B cell (primary cell): Measurements from ENCODE around the gene SULT2B1. TPM values are rescaled to one million over a fixed set of nuclear protein-coding genes. Genes with fewer than 3 reads are reported as not detected.

ENCODE experiments used
- polyA plus RNA-seq: library from polyadenylated mRNA; depleted of rRNA; stranded (reverse); fragments of >200 nt; gene quantifications from 2 replicates; pipeline ENCODE4 v1.2.3, GENCODE V29; 2012
- total RNA-seq, 2 donors: library from RNA; stranded (reverse); fragments of 120-200 nt in 1 of 2; gene quantifications; 1 replicate in 1 of 2; 2 replicates in 1 of 2; pipeline versions ENCODE4 v1.2.3 to v1.2.4, GENCODE V29; 2013 to 2022

Gene SULT2B1
- total and polyA plus RNA-seq, 2 donors (not counting 1 experiment from before 2014, with no cell fraction given) = not detected

Other genes with a start within 250 kb of the SULT2B1 start
- 305 and 326 TPM in 2 replicates for gene EMP3, start 226.6 kb upstream of the SULT2B1 start, total RNA-seq
- gene EMP3, start 226.6 kb upstream of the SULT2B1 start, polyA plus RNA-seq = 595 and 895 TPM in 2 replicates
- gene TMEM143, start 188.2 kb upstream of the SULT2B1 start, total RNA-seq = 30.0 and 34.5 TPM in 2 replicates
- 34.3 and 42.5 TPM in 2 replicates for gene TMEM143, start 188.2 kb upstream of the SULT2B1 start, polyA plus RNA-seq
- gene SYNGR4, start 187.8 kb upstream of the SULT2B1 start, total RNA-seq = not detected in 2 replicates
- not detected in 2 replicates for gene SYNGR4, start 187.8 kb upstream of the SULT2B1 start, polyA plus RNA-seq
- gene KDELR1, start 160.6 kb upstream of the SULT2B1 start, total RNA-seq = 60.5 and 62.7 TPM in 2 replicates
- 33.3 and 34.0 TPM in 2 replicates for gene KDELR1, start 160.6 kb upstream of the SULT2B1 start, polyA plus RNA-seq
- gene GRIN2D, start 158.5 kb upstream of the SULT2B1 start, total RNA-seq = not detected in 2 replicates
- not detected in 2 replicates for gene GRIN2D, start 158.5 kb upstream of the SULT2B1 start, polyA plus RNA-seq
- gene GRWD1, start 106.2 kb upstream of the SULT2B1 start, total RNA-seq = 38.6 and 40.7 TPM in 2 replicates
- gene GRWD1, start 106.2 kb upstream of the SULT2B1 start, polyA plus RNA-seq = 10.6 and 12.0 TPM in 2 replicates
- gene KCNJ14, start 96.6 kb upstream of the SULT2B1 start, total RNA-seq = 2.1 and 2.3 TPM in 2 replicates
- gene KCNJ14, start 96.6 kb upstream of the SULT2B1 start, polyA plus RNA-seq = 1.5 and 2.1 TPM in 2 replicates
- gene CYTH2, start 82.8 kb upstream of the SULT2B1 start, total RNA-seq = 56.0 and 62.6 TPM in 2 replicates
- gene CYTH2, start 82.8 kb upstream of the SULT2B1 start, polyA plus RNA-seq = 31.4 and 40.7 TPM in 2 replicates
- 1.6 and 1.9 TPM in 2 replicates for gene LMTK3, start 40.3 kb upstream of the SULT2B1 start, total RNA-seq
- gene LMTK3, start 40.3 kb upstream of the SULT2B1 start, polyA plus RNA-seq = 0.19 and 0.25 TPM in 2 replicates
- not detected in 2 replicates for gene SPACA4, start 54.6 kb downstream of the SULT2B1 start, total RNA-seq
- gene SPACA4, start 54.6 kb downstream of the SULT2B1 start, polyA plus RNA-seq = not detected in 2 replicates
- 1.5 and 4.1 TPM in 2 replicates for gene FAM83E, start 62.9 kb downstream of the SULT2B1 start, total RNA-seq
- gene FAM83E, start 62.9 kb downstream of the SULT2B1 start, polyA plus RNA-seq = 0.12 and 0.15 TPM in 2 replicates
- gene RPL18, start 67.0 kb downstream of the SULT2B1 start, total RNA-seq = 2,217 and 2,248 TPM in 2 replicates
- 3,187 and 4,393 TPM in 2 replicates for gene RPL18, start 67.0 kb downstream of the SULT2B1 start, polyA plus RNA-seq
- gene SPHK2, start 67.3 kb downstream of the SULT2B1 start, total RNA-seq = 45.4 and 47.3 TPM in 2 replicates
- 14.2 and 17.0 TPM in 2 replicates for gene SPHK2, start 67.3 kb downstream of the SULT2B1 start, polyA plus RNA-seq
- gene DBP, start 85.2 kb downstream of the SULT2B1 start, total RNA-seq = 33.0 and 33.2 TPM in 2 replicates
- 14.9 and 23.5 TPM in 2 replicates for gene DBP, start 85.2 kb downstream of the SULT2B1 start, polyA plus RNA-seq
- gene CA11, start 94.0 kb downstream of the SULT2B1 start, total RNA-seq = 25.7 and 27.7 TPM in 2 replicates
- 6.2 and 6.5 TPM in 2 replicates for gene CA11, start 94.0 kb downstream of the SULT2B1 start, polyA plus RNA-seq
- gene NTN5, start 120.8 kb downstream of the SULT2B1 start, total RNA-seq = 1.2 and 2.5 TPM in 2 replicates
- gene NTN5, start 120.8 kb downstream of the SULT2B1 start, polyA plus RNA-seq = 1.8 and 3.0 TPM in 2 replicates
- gene FUT2, start 143.8 kb downstream of the SULT2B1 start, total RNA-seq = not detected in 2 replicates
- gene FUT2, start 143.8 kb downstream of the SULT2B1 start, polyA plus RNA-seq = not detected in 2 replicates
- gene MAMSTR, start 167.6 kb downstream of the SULT2B1 start, total RNA-seq = 1.6 and 2.4 TPM in 2 replicates
- 0.17 and 0.60 TPM in 2 replicates for gene MAMSTR, start 167.6 kb downstream of the SULT2B1 start, polyA plus RNA-seq
- 0.20 TPM in 1 of 2 replicates, not detected in the other for gene RASIP1, start 188.4 kb downstream of the SULT2B1 start, total RNA-seq
- gene RASIP1, start 188.4 kb downstream of the SULT2B1 start, polyA plus RNA-seq = 0.19 TPM in 1 of 2 replicates, not detected in the other
- not detected in 2 replicates for gene IZUMO1, start 194.7 kb downstream of the SULT2B1 start, total RNA-seq
- gene IZUMO1, start 194.7 kb downstream of the SULT2B1 start, polyA plus RNA-seq = not detected in 2 replicates
- not detected in 2 replicates for gene FUT1, start 200.5 kb downstream of the SULT2B1 start, total RNA-seq
- gene FUT1, start 200.5 kb downstream of the SULT2B1 start, polyA plus RNA-seq = not detected in 2 replicates
- not detected in 2 replicates for gene FGF21, start 203.4 kb downstream of the SULT2B1 start, total RNA-seq
- gene FGF21, start 203.4 kb downstream of the SULT2B1 start, polyA plus RNA-seq = not detected in 2 replicates